PC-9 (cell line): ENCODE data around the gene NLE1. TPM values are rescaled to one million over a fixed set of nuclear protein-coding genes. Genes with fewer than 3 reads are reported as not detected.
"Not testable (repeated sequence)": the region's sequence is repeated elsewhere in the genome, so short reads cannot be mapped to it uniquely, and the experiment has no call there.

Experiments
- BruUV-seq: library from RNA; stranded (reverse); fragments of 400-500 nt; replicated peaks from 2 replicates; lab custom pipeline; 2021; lab: Mats Ljungman, UMichigan
- CTCF ChIA-PET: fragments of 300-600 bp; sonication (Branson Sonifier 250); formaldehyde crosslinking; loops from one replicate; lab custom pipeline; 2022; ENCODE audit warnings: antibody characterized with exemption; lab: Charles Lee
- POLR2A ChIA-PET: fragments of 300-600 bp; sonication (Branson Sonifier 250); formaldehyde crosslinking; loops from one replicate; lab custom pipeline; 2022; ENCODE audit warnings: antibody characterized with exemption; ENCODE audit not compliant: unreplicated experiment; lab: Charles Lee
- DNase-seq, 2 experiments: peaks; one replicate each; pipeline versions ENCODE4 v3.0.0 to v3.0.0-alpha.2; 2015 to 2022; ENCODE audit warnings: mixed read lengths in 1 of 2
- H2AFZ ChIP-seq: fragments of 200-600 bp; sonication (generic); 2 replicates; pipeline ENCODE4 v1.8.1; 2017; ENCODE audit warnings: antibody characterized with exemption
- H3F3A ChIP-seq: fragments of 200-600 bp; sonication (generic); 2 replicates; pipeline ENCODE4 v1.8.1; 2017; ENCODE audit warnings: antibody characterized with exemption, mild to moderate bottlenecking, low read depth; ENCODE audit not compliant: insufficient read depth
- H3K27ac ChIP-seq: fragments of 200-600 bp; sonication (generic); 2 replicates; pipeline ENCODE4 v1.6.1; 2016; ENCODE audit warnings: mixed run types
- H3K27me3 ChIP-seq: fragments of 200-600 bp; sonication (generic); 2 replicates; pipeline ENCODE4 v1.6.1; 2016; ENCODE audit warnings: low read depth, mixed run types; ENCODE audit not compliant: insufficient read depth
- H3K36me3 ChIP-seq: fragments of 200-600 bp; sonication (generic); 2 replicates; pipeline ENCODE4 v1.6.1; 2016; ENCODE audit warnings: low read depth, mixed run types
- H3K4me1 ChIP-seq: fragments of 200-600 bp; sonication (generic); replicated peaks from 2 replicates; pipeline ENCODE4 v1.6.1; 2016; ENCODE audit warnings: mixed run types; ENCODE audit not compliant: insufficient read depth
- H3K4me2 ChIP-seq: fragments of 200-600 bp; sonication (generic); 2 replicates; pipeline ENCODE4 v1.6.1; 2017; ENCODE audit warnings: mixed run types
- H3K4me3 ChIP-seq: fragments of 200-600 bp; sonication (generic); 2 replicates; pipeline ENCODE4 v1.6.1; 2016; ENCODE audit warnings: mixed run types
- H3K79me2 ChIP-seq: fragments of 200-600 bp; sonication (generic); 2 replicates; pipeline ENCODE4 v1.6.1; 2017; ENCODE audit warnings: low read depth, mixed run types
- H3K9me2 ChIP-seq: fragments of 200-600 bp; sonication (generic); 2 replicates; pipeline ENCODE4 v1.8.1; 2017; ENCODE audit warnings: mild to moderate bottlenecking; ENCODE audit not compliant: insufficient read depth
- H3K9me3 ChIP-seq: fragments of 200-600 bp; sonication (generic); 2 replicates; pipeline ENCODE4 v1.8.1; 2016; ENCODE audit warnings: low read depth; ENCODE audit not compliant: insufficient read depth
- H4K20me1 ChIP-seq: fragments of 200-600 bp; sonication (generic); 2 replicates; pipeline ENCODE4 v1.8.1; 2017; ENCODE audit not compliant: insufficient read depth
- EZH2 ChIP-seq: fragments of 200-600 bp; sonication (generic); IDR thresholded peaks from 2 replicates; pipeline ENCODE4 v1.8.0; 2017; ENCODE audit warnings: antibody characterized with exemption, low read depth
- intact Hi-C: fragments of 100-400 bp; cut with micrococcal nuclease; formaldehyde crosslinking; loops from one replicate; pipeline ENCODE4 v1.10.0; 2022; ENCODE audit not compliant: unreplicated experiment
- total RNA-seq: library from RNA; stranded (reverse); gene quantifications from 2 replicates; pipeline ENCODE4 v1.2.3, GENCODE V29; 2021
- TF ChIP-seq, protein P1 (sequence below): fragments of 200-600 bp; sonication (generic); conservative IDR thresholded peaks from 2 replicates; pipeline ENCODE4 v1.6.1; 2017; ENCODE audit warnings: mixed run types, antibody characterized with exemption, mild to moderate bottlenecking, moderate library complexity

The NLE1 gene
- total RNA-seq, 1 experiment from 2014 or later = 16.4 TPM

DNA sequence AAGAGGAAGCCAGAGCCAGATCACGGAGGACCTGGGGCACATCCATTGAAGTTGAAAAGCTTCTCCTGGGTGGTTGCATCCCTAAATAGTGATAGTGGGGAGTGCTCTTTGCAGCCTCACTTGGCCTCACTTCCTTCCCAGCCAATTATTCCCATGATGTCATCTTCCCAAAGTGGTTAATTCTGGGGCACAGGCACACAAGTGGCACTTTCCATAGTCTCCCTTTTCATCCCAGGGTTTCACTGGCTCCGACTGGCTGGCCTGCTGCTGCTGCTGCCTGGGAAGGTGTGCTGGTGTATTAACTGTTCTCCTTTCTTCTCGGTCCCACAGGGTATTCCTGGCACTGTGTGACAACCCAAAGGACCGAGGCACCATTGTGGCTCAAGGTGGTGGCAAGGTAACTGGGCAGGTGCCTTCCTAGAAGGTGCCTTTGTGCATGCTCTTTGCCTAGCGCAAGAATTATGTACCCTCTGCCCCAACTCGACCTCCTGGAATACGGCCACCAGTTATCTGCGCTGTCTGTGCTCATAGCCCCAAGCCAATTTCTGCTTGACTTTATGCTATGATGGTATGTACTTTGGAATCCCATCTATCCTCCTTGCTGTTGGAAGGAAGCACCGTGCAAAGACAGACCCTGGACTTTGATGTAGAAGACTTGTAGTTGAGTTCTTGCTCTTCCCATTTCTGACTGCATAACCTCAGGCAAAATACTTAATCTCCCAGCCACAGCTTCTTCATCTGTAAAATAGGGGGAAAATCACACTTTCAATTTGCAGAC is 33.7 kb upstream of the NLE1 start:
- H3K4me1 ChIP-seq = no peaks in the 10 kb centered on the region
- 0 out of 2 replicates have a peak, but pooled peaks cover 7% of the 10 kb centered on the region for H3K27me3 ChIP-seq
- no peaks in the 10 kb centered on the region for H3K9me3 ChIP-seq
- H3K4me2 ChIP-seq = no peak overlapping the region
- H3K4me3 ChIP-seq = no peak overlapping the region
- no peak for DNase-seq
- CTCF ChIA-PET = no interaction called here
- no peaks in the 10 kb centered on the region for H4K20me1 ChIP-seq
- no peaks in the 10 kb centered on the region for H3K36me3 ChIP-seq
- POLR2A ChIA-PET = no interaction called here
- no peaks in the 10 kb centered on the region for H3F3A ChIP-seq
- H3K9me2 ChIP-seq = no peaks in the 10 kb centered on the region
- no peaks in the 10 kb centered on the region for H3K79me2 ChIP-seq
- no peak for TF ChIP-seq EZH2
- TF ChIP-seq, protein P1, sequence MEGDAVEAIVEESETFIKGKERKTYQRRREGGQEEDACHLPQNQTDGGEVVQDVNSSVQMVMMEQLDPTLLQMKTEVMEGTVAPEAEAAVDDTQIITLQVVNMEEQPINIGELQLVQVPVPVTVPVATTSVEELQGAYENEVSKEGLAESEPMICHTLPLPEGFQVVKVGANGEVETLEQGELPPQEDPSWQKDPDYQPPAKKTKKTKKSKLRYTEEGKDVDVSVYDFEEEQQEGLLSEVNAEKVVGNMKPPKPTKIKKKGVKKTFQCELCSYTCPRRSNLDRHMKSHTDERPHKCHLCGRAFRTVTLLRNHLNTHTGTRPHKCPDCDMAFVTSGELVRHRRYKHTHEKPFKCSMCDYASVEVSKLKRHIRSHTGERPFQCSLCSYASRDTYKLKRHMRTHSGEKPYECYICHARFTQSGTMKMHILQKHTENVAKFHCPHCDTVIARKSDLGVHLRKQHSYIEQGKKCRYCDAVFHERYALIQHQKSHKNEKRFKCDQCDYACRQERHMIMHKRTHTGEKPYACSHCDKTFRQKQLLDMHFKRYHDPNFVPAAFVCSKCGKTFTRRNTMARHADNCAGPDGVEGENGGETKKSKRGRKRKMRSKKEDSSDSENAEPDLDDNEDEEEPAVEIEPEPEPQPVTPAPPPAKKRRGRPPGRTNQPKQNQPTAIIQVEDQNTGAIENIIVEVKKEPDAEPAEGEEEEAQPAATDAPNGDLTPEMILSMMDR = no peak
- no peak overlapping the region for H3K27ac ChIP-seq
- H2AFZ ChIP-seq = no peak overlapping the region
- intact Hi-C loops = no loop called here
- no TSS peak for BruUV-seq

DNA sequence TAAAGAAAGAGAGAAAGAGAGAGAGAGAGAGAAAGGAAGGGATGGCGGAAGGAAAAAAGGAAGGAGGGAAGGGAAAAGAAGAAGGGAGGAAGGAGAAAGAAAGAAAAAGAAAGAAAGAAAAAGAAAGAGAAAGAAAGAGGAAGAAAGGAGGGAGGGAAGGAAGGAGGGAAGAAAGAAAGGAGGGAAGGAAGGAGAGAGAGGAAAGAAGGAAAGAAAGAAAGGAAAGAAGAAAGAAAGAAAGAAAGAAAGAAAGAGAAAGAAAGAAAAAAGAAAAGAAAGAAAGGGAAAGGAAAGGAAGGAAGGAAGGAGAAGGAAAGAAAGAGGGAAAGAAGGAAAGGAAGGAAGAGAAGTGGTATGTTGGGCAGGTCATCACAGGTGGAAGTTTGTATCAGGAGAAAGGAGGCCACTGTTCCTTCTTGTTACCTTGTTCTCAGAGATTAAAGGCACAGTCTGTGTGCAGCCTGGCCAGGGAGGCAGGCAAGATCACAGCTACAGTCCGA is 32.8 kb upstream of the NLE1 start:
- no peaks in the 10 kb centered on the region for H3K36me3 ChIP-seq
- POLR2A ChIA-PET = no interaction called here
- no peaks in the 10 kb centered on the region for H3F3A ChIP-seq
- TF ChIP-seq, protein P1 = no peak
- no peak for TF ChIP-seq EZH2
- H3K9me2 ChIP-seq = no peaks in the 10 kb centered on the region
- no peaks in the 10 kb centered on the region for H4K20me1 ChIP-seq
- 0 out of 2 replicates have a peak, but pooled peaks cover 7% of the 10 kb centered on the region for H3K27me3 ChIP-seq
- no TSS peak for BruUV-seq
- no peaks in the 10 kb centered on the region for H3K4me1 ChIP-seq
- no peaks in the 10 kb centered on the region for H3K79me2 ChIP-seq
- H3K27ac ChIP-seq = no peak overlapping the region
- no peaks in the 10 kb centered on the region for H3K9me3 ChIP-seq
- no peak overlapping the region for H3K4me3 ChIP-seq
- intact Hi-C loops = no loop called here
- no peak for DNase-seq
- H2AFZ ChIP-seq = no peak overlapping the region
- CTCF ChIA-PET = no interaction called here
- H3K4me2 ChIP-seq = no peak overlapping the region

DNA sequence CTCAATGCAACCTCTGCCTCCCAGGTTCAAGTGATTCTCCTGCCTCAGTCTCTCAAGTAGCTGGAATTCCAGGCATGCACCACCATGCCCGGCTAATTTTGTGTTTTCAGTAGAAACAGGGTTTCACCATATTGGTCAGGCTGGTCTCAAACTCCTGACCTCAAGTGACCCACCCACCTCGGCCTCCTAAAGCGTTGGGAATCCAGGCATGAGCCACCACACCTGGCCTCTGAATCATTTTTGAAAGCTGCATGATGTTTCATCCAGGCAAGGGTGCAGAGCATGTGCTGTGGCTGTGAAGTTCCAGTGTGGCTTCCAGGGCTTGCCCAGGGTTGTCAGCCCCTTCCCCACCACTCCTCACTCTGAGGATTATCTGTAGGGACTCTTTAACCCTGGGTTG is 30.2 kb upstream of the NLE1 start:
- H3K4me2 ChIP-seq, H2AFZ ChIP-seq, H3K36me3 ChIP-seq, H3K4me3 ChIP-seq, CTCF ChIA-PET, H3K9me3 ChIP-seq, H3K4me1 ChIP-seq, POLR2A ChIA-PET, H3F3A ChIP-seq, H3K79me2 ChIP-seq, BruUV-seq, H4K20me1 ChIP-seq, DNase-seq, H3K27ac ChIP-seq, H3K9me2 ChIP-seq, intact Hi-C loops: not testable (repeated sequence)
- H3K27me3 ChIP-seq = 0 out of 2 replicates have a peak, but pooled peaks cover 11% of the 10 kb centered on the region
